NCI-H524 (cell line): ENCODE results near the gene BLOC1S5.
A peak's percentile ranks its signal among the peaks of the same experiment; 100 is the strongest.

Source experiments
- DNase-seq, 2 experiments: peaks; one replicate each; lab custom pipeline; 2025; lab: John Stamatoyannopoulos, UW

BLOC1S5 gene, protein sequence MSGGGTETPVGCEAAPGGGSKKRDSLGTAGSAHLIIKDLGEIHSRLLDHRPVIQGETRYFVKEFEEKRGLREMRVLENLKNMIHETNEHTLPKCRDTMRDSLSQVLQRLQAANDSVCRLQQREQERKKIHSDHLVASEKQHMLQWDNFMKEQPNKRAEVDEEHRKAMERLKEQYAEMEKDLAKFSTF

GRCh38 chr6:8063761-8064637 is at the start of gene BLOC1S5:
Gene BLOC1S5, minus strand, starts transcription at chr6:8064389. Its CDS starts 13 bp downstream, at chr6:8064376.
- DNase-seq: peak; percentile 97 to 98

DNA sequence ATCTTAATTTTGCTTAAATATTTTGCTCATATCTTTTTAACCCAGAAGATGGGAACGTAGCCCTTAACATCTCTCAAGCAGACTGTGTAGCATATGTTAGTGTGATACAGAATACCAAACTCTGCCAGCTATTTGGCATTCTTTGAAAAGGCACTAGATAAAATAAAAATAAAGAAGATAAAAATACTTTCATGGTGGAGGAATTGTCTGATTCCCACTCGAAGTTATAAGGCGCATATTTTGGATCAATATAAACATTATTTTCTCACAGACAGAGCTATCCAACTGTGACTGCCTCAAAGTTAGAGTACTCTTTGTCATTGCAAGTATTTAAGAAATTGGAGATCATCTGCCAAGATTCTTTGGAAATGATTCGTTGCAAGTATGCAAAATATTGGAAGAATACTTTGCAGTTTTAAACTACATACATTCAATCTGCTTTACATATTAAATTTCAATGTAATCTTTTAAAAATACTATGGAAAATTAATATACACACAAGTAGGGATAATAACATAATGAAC is 49.0 kb upstream of the BLOC1S5 start:
- no peak for DNase-seq

GRCh38 chr6:8110725-8111124 is 46.5 kb upstream of the BLOC1S5 start:
- no peak for DNase-seq

- no peak for DNase-seq
Observed at GRCh38 chr6:8110117-8110721, 46.0 kb upstream of the BLOC1S5 start.

DNA sequence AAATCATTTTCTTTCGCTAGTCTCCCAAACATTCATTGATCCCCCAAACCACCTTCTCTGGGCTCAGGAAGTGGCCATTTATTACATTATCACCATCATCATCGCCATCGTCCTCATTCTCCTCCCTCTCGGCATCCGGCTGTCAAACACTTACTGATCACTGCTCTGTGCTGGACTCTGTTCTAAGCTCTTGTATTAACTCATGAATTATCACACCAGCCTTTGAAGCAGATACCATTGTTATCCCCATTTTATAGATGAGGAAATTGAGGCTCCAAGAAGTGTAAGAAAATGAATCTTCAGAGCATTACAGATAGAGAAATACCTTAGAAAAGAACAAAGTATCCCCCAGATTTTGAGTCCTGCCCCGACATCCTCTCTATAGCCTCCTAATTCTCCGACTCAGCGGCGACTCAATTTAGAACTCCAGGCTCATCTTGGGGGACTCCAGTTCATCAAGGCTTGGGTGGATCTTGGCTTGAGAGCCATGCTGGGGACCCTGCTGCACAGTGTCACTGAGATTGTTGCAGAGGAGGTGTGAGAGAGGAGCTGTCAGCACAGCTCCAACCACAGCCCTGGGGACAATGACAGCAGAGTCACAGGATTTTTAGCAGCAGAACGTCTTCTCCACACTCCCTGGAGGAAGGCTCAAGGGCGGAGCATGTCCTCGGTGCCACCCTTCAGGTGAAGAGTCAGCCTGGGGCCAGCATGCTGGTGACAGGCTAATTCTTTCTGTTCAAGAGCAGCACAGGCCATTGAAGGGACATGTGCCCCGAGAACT is 44.8 kb upstream of the BLOC1S5 start:
- no peak for DNase-seq

GRCh38 chr6:8108031-8108660 is 44.0 kb upstream of the BLOC1S5 start:
- no peak for DNase-seq

DNA sequence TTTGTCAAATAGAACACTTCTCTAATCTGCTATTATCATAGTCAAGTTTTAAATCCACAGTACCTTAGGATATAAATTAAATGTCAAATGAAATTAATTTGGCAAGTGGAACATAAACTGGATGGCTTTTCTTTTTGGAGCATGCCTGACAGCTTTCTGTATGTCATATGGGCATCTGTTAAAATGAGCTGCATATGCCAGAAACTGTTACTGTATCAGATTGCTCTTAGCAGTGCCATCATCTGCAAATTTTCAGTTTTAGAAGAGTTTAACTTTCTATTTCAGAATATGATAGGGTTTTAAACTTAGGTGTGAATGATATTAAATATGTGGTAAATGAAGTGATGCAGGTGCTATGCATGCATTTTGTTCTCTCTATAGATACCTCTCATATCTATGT is 41.6 kb upstream of the BLOC1S5 start:
- no peak for DNase-seq

DNA sequence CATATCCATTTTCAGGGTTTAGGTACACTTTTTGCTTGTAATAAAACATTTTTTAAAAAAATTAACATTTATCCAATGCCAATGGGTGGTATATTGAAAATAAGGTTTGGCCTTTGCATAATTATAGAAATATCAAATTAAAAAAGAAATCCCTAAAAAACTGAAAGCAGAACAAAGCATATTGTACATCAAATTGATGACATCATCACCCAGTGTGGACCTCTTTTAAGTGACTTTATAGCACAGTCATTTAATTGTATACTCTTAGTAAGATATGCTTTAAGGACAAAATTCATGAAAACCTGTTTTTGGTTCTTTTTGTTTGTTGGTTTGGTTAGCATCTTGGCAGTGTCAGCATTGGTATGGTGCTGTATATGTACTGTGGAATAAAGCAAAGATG is 39.5 kb upstream of the BLOC1S5 start:
- no peak for DNase-seq

DNA sequence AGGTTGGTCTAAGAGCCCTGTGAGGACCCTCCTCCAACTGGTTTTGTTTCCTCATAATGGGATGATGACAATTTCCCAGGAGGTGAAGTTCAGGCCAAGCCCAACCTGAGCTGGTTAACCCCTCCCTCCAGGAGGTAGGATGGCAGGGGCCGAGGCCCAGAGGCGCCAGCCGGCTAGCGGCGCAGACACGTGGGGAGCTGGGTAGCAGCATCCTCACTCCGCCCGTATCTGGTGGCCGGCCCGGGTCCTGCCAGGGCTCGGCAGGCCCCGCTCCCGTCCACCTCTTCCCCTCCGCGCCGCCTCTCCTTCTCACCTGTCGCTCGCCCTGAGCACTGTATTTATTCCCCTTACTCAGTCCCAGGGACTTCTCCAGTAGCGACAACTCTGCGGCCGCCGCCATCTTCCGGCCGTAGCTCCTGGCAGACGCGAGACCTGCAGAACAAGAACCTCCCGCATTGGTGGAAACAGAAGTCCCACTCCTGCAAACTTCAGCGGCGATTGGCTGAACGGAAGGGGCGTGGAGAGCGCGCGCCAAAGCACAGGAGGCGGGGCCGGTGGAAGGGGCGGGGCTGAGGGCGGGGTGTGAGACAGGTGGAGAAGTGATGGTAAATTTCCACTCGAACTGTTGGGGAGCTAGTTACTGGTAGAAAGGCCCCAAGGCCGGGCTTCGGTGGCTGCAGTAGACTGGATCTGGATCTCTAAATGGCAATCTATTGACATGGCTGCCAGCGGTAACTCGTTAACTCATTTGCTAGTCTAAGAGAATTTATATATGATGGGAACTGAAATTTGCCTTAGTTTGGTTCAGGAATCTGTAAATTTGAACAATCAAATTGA is 38.2 kb upstream of the BLOC1S5 start, which contains the start of gene EEF1E1:
Gene EEF1E1 (minus strand): TSS at position 427 of the 837 bp plus-strand sequence. CDS start 27 bp downstream, at position 400.
- peak; percentile 90 to 93 for DNase-seq

GRCh38 chr6:8100159-8100854 is 36.1 kb upstream of the BLOC1S5 start:
- DNase-seq: no peak

GRCh38 chr6:8090650-8091049 is 26.5 kb upstream of the BLOC1S5 start:
- no peak for DNase-seq

GRCh38 chr6:8088886-8089285 is 24.7 kb upstream of the BLOC1S5 start:
- no peak for DNase-seq

DNA sequence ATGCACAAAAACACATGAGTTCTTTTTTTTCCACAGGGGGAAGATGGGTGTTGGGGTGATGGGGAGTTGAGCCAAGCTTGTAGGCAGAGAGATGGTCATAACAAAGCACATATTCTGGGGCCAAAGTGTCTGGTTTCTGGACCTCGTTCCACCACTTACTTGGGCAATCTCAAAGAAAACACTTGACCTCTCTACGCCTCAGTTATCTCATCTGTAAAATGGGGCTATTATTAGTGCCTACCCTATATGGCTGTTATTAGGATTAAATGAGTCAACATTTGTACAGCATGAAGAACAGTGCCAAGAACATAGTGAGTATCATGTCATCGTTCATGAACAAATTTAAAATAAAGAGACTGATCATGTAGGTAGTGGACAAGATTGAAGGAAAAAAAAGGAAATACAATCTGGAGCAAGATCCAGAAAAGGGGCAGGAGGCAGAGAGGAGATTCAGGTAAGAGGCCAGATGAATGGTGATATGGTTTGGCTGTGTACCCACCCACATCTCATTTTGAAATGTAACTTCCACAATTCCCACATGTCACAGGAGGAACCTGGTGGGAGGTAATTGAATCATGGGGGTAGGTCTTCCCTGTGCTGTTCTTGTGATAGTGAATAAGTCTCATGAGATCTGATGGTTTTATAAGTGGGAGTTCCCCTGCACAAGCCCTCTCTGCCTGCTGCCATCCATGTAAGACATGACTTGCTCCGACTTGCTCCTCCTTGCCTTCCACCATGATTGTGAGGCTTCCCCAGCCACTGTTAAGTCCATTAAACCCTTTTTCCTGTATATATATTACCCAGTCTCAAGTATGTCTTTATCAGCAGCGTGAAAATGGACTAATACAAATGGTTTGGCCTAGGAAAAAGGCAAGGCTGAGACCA is 23.9 kb upstream of the BLOC1S5 start:
- DNase-seq: no peak

GRCh38 chr6:8086755-8087306 is 22.6 kb upstream of the BLOC1S5 start:
- no peak for DNase-seq

DNA sequence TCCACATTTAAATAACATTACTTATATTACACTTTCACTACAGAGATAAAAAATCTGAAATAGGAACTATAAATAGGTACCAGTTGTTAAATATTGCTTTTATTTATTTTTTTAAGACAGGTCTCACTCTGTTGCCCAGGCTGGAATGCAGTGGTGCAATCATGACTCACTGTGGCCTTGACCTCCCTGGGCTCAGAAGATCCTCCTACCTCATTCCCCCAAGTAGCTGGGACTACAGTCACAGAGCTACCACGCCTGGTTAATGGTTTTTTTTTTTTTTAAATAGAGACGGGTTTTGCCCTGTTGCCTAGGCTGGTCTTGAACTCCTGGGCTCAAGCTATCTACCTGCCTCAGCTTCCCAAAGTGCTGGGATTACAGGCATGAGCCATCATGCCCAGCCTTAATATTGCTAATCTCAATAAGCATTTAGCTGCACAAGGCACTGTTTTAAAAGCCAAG is 20.9 kb upstream of the BLOC1S5 start:
- no peak for DNase-seq

DNA sequence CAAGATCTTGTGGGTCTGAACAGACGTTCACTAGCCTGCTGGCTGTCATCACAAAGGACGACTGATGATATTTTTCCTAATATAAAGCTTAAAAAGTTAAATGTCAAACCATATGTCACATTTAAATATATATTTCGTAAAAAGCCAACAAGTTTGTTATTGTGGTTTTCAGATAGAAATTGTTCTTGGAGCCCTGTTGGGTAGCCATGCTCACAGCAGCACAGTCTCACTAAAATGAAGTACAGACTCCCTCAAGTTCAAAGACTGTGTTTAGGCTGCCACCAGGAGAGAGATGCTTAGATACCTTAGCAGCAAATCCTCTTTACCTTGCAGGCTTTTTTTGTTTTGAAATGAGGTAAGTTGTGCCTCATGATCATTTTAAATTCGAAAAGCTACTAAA is 20.4 kb upstream of the BLOC1S5 start:
- DNase-seq: no peak

- DNase-seq: no peak
Observed at GRCh38 chr6:8082954-8083858, 19.0 kb upstream of the BLOC1S5 start.
